Activated B cell treated with CpG ODN at 0.5 μM for 24 hours (primary cell): ENCODE results near the gene ENPP3. TPM values are rescaled to one million over a fixed set of nuclear protein-coding genes. Genes with fewer than 3 reads are reported as not detected.
"Not testable (repeated sequence)": the region's sequence is repeated elsewhere in the genome, so short reads cannot be mapped to it uniquely, and the experiment has no call there.

Experiments
- ATAC-seq: fragments of 200-7000 bp; cut with Tn5 transposase; one replicate; pipeline ENCODE4 v1.10.0; 2021; ENCODE audit warnings: low read depth, mild to moderate bottlenecking, moderate library complexity
- CTCF ChIA-PET: fragments of 350-600 bp; sonication (Branson Sonifier 250); formaldehyde crosslinking; loops from one replicate; lab custom pipeline; 2021; ENCODE audit warnings: antibody characterized with exemption; lab: Charles Lee
- POLR2A ChIA-PET: fragments of 350-600 bp; sonication (Branson Sonifier 250); formaldehyde crosslinking; loops from one replicate; lab custom pipeline; 2021; ENCODE audit warnings: antibody characterized with exemption; lab: Charles Lee
- DNase-seq: peaks from one replicate; pipeline ENCODE4 v3.0.0; 2022
- H3K27ac Mint-ChIP-seq: one replicate; pipeline ENCODE4 v1.8.0; 2020; ENCODE audit warnings: mixed read lengths
- H3K27me3 Mint-ChIP-seq: one replicate; pipeline ENCODE4 v1.8.0; 2021; ENCODE audit warnings: mixed read lengths
- H3K36me3 Mint-ChIP-seq: one replicate; pipeline ENCODE4 v1.8.0; 2021; ENCODE audit warnings: low read depth, mixed read lengths
- H3K4me1 Mint-ChIP-seq: one replicate; pipeline ENCODE4 v1.8.0; 2021; ENCODE audit warnings: mixed read lengths
- H3K4me3 Mint-ChIP-seq: one replicate; pipeline ENCODE4 v1.8.0; 2020; ENCODE audit warnings: mild to moderate bottlenecking, mixed read lengths
- H3K9me3 Mint-ChIP-seq: one replicate; pipeline ENCODE4 v1.8.0; 2020; ENCODE audit warnings: mixed read lengths
- intact Hi-C: fragments of 100-400 bp; cut with micrococcal nuclease; formaldehyde crosslinking; loops from one replicate; pipeline ENCODE4 v1.15.1; 2024
- total RNA-seq: library from RNA; stranded (reverse); gene quantifications from 2 replicates; pipeline ENCODE4 v1.2.3, GENCODE V29; 2022
- TF ChIP-seq, protein P1 (sequence below): fragments of 200-600 bp; IDR thresholded peaks from one replicate; pipeline ENCODE4 v1.8.0; 2022; ENCODE audit warnings: antibody characterized with exemption, mild to moderate bottlenecking

Gene ENPP3
- total RNA-seq, 1 donor from 2014 or later: 0.29 TPM

DNA sequence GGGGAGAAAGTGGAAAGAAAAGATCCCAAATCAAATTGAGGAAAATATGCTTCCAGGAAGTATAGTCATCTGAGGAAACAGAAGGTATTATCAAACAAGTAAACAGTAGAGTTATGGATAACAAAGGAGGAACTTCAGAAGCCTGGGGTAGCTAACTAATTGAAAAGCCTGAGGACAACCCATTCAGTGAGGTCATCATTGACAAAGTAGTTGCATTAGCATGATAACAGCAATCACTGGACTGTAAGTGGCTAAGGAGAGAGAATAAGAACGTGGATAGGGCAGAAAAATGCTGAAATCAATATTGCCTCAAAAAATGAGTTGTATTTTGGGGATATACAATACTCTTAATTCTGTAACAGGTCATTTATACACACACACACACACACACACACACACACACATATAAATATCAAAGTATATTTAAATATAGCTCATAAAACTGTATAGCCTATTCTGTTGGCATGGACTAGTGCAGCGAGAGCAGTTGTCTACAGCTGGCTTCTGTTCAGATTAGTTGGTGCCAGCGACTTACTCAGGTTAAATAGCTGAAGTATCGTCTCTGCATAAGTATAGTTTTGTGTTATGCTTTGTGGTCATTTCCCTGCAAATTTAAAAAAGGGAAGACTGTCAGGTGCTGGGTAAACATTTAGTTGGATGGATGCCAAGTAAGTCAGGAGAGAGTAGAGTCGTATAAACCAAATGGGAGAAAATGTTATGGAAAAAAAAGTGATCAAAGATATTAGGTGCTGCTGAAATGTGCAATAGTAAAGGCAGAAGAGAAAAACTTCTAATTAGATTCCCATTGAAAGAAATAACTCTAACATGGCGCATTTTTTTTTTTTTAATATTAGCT lies 107.6 kb downstream of the ENPP3 start:
- ATAC-seq: no peak
- ChIA-PET POLR2A (no interaction called here), CTCF (no interaction called here)
- TF ChIP-seq, protein P1, sequence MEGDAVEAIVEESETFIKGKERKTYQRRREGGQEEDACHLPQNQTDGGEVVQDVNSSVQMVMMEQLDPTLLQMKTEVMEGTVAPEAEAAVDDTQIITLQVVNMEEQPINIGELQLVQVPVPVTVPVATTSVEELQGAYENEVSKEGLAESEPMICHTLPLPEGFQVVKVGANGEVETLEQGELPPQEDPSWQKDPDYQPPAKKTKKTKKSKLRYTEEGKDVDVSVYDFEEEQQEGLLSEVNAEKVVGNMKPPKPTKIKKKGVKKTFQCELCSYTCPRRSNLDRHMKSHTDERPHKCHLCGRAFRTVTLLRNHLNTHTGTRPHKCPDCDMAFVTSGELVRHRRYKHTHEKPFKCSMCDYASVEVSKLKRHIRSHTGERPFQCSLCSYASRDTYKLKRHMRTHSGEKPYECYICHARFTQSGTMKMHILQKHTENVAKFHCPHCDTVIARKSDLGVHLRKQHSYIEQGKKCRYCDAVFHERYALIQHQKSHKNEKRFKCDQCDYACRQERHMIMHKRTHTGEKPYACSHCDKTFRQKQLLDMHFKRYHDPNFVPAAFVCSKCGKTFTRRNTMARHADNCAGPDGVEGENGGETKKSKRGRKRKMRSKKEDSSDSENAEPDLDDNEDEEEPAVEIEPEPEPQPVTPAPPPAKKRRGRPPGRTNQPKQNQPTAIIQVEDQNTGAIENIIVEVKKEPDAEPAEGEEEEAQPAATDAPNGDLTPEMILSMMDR: no peak
- Mint-ChIP-seq H3K9me3 (no peaks in the 10 kb centered on the region), H3K27me3 (peaks cover 3% of the 10 kb centered on the region), H3K4me1 (peaks cover 9% of the 10 kb centered on the region), H3K36me3 (no peaks in the 10 kb centered on the region), H3K4me3 (no peak overlapping the region), H3K27ac (no peak overlapping the region)
- no peak for DNase-seq
- intact Hi-C loops: loop anchor here (5.0 kb wide), 1 partner anchor 1657 kb away; no protein-coding TSS in a partner anchor

DNA sequence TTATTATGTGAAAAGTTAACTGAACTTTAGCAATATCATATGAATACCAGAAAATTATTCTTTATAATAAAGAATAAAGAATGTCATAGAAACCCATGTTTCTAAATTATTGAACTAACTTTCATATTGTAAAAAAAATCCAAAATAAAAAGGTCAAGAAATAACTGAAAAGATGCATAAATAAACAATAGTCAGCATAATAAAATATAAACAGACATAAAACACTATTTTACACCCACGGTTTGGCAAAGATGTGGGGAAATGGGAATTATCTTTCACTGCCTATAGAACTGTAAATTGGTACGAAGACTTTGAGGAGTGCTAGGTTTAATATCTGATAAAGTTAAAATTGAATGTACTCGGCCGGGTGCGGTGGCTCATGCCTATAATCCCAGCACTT lies 108.4 kb downstream of the ENPP3 start:
- TF ChIP-seq, protein P1: no peak

DNA sequence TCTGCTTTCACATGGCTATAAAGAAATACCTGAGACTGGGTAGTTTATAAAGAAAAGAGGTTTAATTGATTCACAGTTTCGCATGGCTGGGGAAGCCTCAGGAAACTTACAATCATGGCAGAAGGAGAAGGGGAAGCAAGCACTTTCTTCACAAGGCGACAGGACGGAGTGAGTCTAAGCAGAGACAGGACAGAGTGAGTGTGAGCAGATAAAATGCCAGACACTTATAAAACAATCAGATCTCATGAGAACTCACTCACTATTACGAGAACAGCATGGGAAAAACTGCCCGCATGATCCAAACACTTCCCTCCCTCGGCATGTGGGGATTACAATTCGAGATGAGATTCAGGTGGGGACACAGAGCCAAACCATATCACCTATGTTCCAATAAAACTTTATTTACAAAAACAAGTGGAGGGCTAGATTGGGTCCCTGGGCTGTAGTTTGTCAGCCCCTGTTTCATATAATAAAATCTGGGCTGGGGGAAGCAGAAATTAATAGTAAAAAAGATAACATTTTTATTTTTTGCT lies 110.8 kb downstream of the ENPP3 start:
- Mint-ChIP-seq H3K27ac (no peak overlapping the region), H3K36me3 (no peaks in the 10 kb centered on the region), H3K4me1 (no peaks in the 10 kb centered on the region), H3K27me3 (peaks cover 3% of the 10 kb centered on the region), H3K9me3 (no peaks in the 10 kb centered on the region), H3K4me3 (no peak overlapping the region)
- TF ChIP-seq, protein P1: no peak
- ChIA-PET CTCF (no interaction called here), POLR2A (no interaction called here)
- ATAC-seq: no peak
- DNase-seq: no peak
- intact Hi-C loops: loop anchor here (5.0 kb wide), 1 partner anchor 1661 kb away; no protein-coding TSS in a partner anchor

More for the DNA sequence above, 108.4 kb downstream of the ENPP3 start:
- no peak overlapping the region for H3K27ac Mint-ChIP-seq
- DNase-seq (no peak), ATAC-seq (no peak)
- intact Hi-C loops: loop anchor here (5.0 kb wide), 1 partner anchor 1658 kb away; no protein-coding TSS in a partner anchor
- H3K36me3 Mint-ChIP-seq: no peaks in the 10 kb centered on the region
- H3K27me3 Mint-ChIP-seq: peaks cover 3% of the 10 kb centered on the region
- CTCF ChIA-PET: no interaction called here
- peaks cover 9% of the 10 kb centered on the region for H3K4me1 Mint-ChIP-seq
- H3K9me3 Mint-ChIP-seq: no peaks in the 10 kb centered on the region
- no peak overlapping the region for H3K4me3 Mint-ChIP-seq
- POLR2A ChIA-PET: no interaction called here

DNA sequence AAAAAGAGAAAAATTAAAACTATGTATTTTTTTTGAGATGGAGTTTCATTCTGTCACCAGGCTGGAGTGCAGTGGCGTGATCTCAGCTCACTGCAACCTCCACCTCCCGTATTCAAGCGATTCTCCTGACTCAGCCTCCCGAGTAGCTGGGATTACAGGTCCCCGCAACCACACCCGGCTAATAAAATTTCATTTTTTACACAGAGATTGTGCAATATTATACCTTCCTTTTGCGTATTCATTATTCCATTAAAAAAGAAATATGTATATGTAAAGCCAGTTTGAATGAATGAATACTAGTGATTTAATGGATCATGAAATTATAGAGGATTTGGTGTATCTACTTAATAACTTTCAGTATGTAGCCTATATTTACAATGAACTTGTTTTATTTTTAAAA lies 111.9 kb downstream of the ENPP3 start:
- no peaks in the 10 kb centered on the region for H3K36me3 Mint-ChIP-seq
- H3K4me3 Mint-ChIP-seq: no peak overlapping the region
- no peak overlapping the region for H3K27ac Mint-ChIP-seq
- CTCF ChIA-PET: no interaction called here
- H3K27me3 Mint-ChIP-seq: peaks cover 6% of the 10 kb centered on the region
- TF ChIP-seq, protein P1: no peak
- POLR2A ChIA-PET: no interaction called here
- intact Hi-C loops: loop anchor here (5.0 kb wide), 1 partner anchor 1662 kb away; no protein-coding TSS in a partner anchor
- no peaks in the 10 kb centered on the region for H3K4me1 Mint-ChIP-seq
- ATAC-seq (no peak), DNase-seq (no peak)
- H3K9me3 Mint-ChIP-seq: no peaks in the 10 kb centered on the region

DNA sequence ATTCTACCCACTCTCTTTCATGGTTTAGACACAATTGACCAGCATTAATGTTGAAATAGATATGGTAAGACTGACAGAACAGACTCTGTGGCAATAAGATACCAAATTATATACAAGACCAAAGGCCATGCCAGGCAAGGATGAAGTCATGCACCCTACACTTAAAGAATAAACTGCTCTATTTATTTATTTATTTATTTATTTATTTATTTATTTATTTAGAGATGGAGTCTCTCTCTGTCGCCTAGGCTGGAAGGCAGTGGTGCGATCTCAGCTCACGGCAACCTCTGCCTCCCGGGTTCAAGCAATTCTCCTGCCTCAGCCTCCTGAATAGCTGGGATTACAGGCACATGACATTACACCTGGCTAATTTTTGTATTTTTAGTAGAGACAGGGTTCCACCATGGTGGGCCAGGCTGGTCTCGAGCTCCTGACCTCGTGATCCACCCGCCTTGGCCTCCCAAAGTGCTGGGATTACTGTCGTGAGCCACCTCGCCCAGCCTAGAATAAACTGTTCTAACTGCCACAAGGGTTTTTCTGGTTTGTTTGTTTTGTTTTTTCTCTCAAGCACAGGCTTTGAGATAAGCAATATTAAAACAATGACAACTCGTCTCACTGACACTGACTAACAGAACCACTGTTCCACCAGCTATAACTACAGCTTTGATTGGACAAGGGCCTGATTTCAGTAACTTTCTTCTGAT lies 114.1 kb downstream of the ENPP3 start:
- H3K9me3 Mint-ChIP-seq, DNase-seq, H3K36me3 Mint-ChIP-seq, intact Hi-C loops, H3K4me1 Mint-ChIP-seq, H3K27me3 Mint-ChIP-seq, ATAC-seq, H3K27ac Mint-ChIP-seq, H3K4me3 Mint-ChIP-seq, CTCF ChIA-PET, POLR2A ChIA-PET: not testable (repeated sequence)
